ENCODE results near the gene TUSC2.

The TUSC2 gene

GRCh38 chr3:50322386-50323091, 5.5 kb downstream of the TUSC2 start, which contains the start of gene HYAL2:
Gene HYAL2 (minus strand): TSS chr3:50322745. CDS start chr3:50320489, 2,256 bp downstream.
- H3K4me3 ChIP-seq (ENCODE audit: low read depth, low read length): peak within 1 kb of the TSS; percentile 88
- H2BK5ac ChIP-seq (ENCODE audit: low read depth, low read length, poor library complexity): peak within 1 kb of the TSS; percentile 99
- H3K23ac ChIP-seq (ENCODE audit: low read length): no peak within 1 kb of the TSS
- H2AK5ac ChIP-seq (ENCODE audit: low read length): peak within 1 kb of the TSS; percentile 43
- peak within 1 kb of the TSS; percentile 99 for H3K9ac ChIP-seq (ENCODE audit: low read length)
- H4K12ac ChIP-seq (ENCODE audit: low read depth, low read length): peak within 1 kb of the TSS; percentile 73
- peaks cover 16% of the 10 kb centered on the region for H3K79me1 ChIP-seq (ENCODE audit: low read length)
- H2BK120ac ChIP-seq (ENCODE audit: insufficient read depth, low read length, poor library complexity): peak within 1 kb of the TSS; percentile 98
- no peaks in the 10 kb centered on the region for H3K27me3 ChIP-seq (ENCODE audit: insufficient read depth, low read length)
- H3K4me1 ChIP-seq (ENCODE audit: control insufficient read depth in 1 of 2, insufficient read depth in 2 of 2, low read length in 2 of 2): peaks cover 30 to 32% of the 10 kb centered on the region in 2 experiments
- H2AFZ ChIP-seq (ENCODE audit: insufficient read depth, low read length, poor library complexity): peak within 1 kb of the TSS; percentile 93
- DNase-seq: no peak
- peaks cover 1% of the 10 kb centered on the region for H3K9me3 ChIP-seq (ENCODE audit: insufficient read depth, low read depth, low read length)
- H2BK12ac ChIP-seq (ENCODE audit: low read length): peak within 1 kb of the TSS; percentile 19
- H3K4me2 ChIP-seq (ENCODE audit: low read length): peak within 1 kb of the TSS; percentile 75
- H3K14ac ChIP-seq (ENCODE audit: low read length): peak within 1 kb of the TSS; percentile 93
- no CpG with 5 or more reads among the region's 31 CpGs for WGBS (ENCODE audit: extremely low coverage, insufficient coverage, insufficient read length)
- peak within 1 kb of the TSS; percentile 88 for H3K4ac ChIP-seq (ENCODE audit: low read depth, low read length)
- H3K36me3 ChIP-seq (ENCODE audit: control insufficient read depth in 1 of 2, insufficient read depth in 2 of 2, low read length in 2 of 2): peaks cover 35 to 36% of the 10 kb centered on the region in 2 experiments
- H3K79me2 ChIP-seq (ENCODE audit: control insufficient read depth, insufficient read depth, low read length, poor library complexity): peaks cover 15% of the 10 kb centered on the region
- peak within 1 kb of the TSS; percentile 99 for H4K91ac ChIP-seq (ENCODE audit: low read depth, low read length)
- H3K18ac ChIP-seq (ENCODE audit: low read length): peak within 1 kb of the TSS; percentile 93
- H4K8ac ChIP-seq (ENCODE audit: low read depth, low read length): peak within 1 kb of the TSS; percentile 90
- peak within 1 kb of the TSS; percentile 93 for H3K27ac ChIP-seq (ENCODE audit: low read depth, low read length)

- peaks cover 15% of the 10 kb centered on the region for H3K79me2 ChIP-seq (ENCODE audit: control insufficient read depth, insufficient read depth, low read length, poor library complexity)
- H2AK5ac ChIP-seq (ENCODE audit: low read length): peak overlapping the region; percentile 43
- peaks cover 32 to 35% of the 10 kb centered on the region in 2 experiments for H3K4me1 ChIP-seq (ENCODE audit: control insufficient read depth in 1 of 2, insufficient read depth in 2 of 2, low read length in 2 of 2)
- H3K4me3 ChIP-seq (ENCODE audit: low read depth, low read length): peak overlapping the region; percentile 88
- no peak overlapping the region for H3K23ac ChIP-seq (ENCODE audit: low read length)
- no peak for DNase-seq
- no peak overlapping the region for H3K27ac ChIP-seq (ENCODE audit: low read depth, low read length)
- peak overlapping the region; percentile 62 for H3K4ac ChIP-seq (ENCODE audit: low read depth, low read length)
- peak overlapping the region; percentile 67 for H2AFZ ChIP-seq (ENCODE audit: insufficient read depth, low read length, poor library complexity)
- H3K9me3 ChIP-seq (ENCODE audit: insufficient read depth, low read depth, low read length): peaks cover 1% of the 10 kb centered on the region
- peak overlapping the region; percentile 90 for H4K8ac ChIP-seq (ENCODE audit: low read depth, low read length)
- peak overlapping the region; percentile 77 for H3K18ac ChIP-seq (ENCODE audit: low read length)
- peak overlapping the region; percentile 44 for H3K9ac ChIP-seq (ENCODE audit: low read length)
- peak overlapping the region; percentile 19 for H2BK12ac ChIP-seq (ENCODE audit: low read length)
- H2BK5ac ChIP-seq (ENCODE audit: low read depth, low read length, poor library complexity): peak overlapping the region; percentile 28
- H2BK120ac ChIP-seq (ENCODE audit: insufficient read depth, low read length, poor library complexity): peak overlapping the region; percentile 65
- peak overlapping the region; percentile 75 for H3K4me2 ChIP-seq (ENCODE audit: low read length)
- H3K27me3 ChIP-seq (ENCODE audit: insufficient read depth, low read length): no peaks in the 10 kb centered on the region
- WGBS (ENCODE audit: extremely low coverage, insufficient coverage, insufficient read length): no CpG with 5 or more reads among the region's 14 CpGs
- H3K14ac ChIP-seq (ENCODE audit: low read length): peak overlapping the region; percentile 71
- peak overlapping the region; percentile 85 for H4K91ac ChIP-seq (ENCODE audit: low read depth, low read length)
- H3K36me3 ChIP-seq (ENCODE audit: control insufficient read depth in 1 of 2, insufficient read depth in 2 of 2, low read length in 2 of 2): peaks cover 36 to 38% of the 10 kb centered on the region in 2 experiments
- H4K12ac ChIP-seq (ENCODE audit: low read depth, low read length): peak overlapping the region; percentile 73
- H3K79me1 ChIP-seq (ENCODE audit: low read length): peaks cover 16% of the 10 kb centered on the region
These were observed 6.0 kb downstream of the TUSC2 start for GRCh38 chr3:50322115-50322385.

DNA sequence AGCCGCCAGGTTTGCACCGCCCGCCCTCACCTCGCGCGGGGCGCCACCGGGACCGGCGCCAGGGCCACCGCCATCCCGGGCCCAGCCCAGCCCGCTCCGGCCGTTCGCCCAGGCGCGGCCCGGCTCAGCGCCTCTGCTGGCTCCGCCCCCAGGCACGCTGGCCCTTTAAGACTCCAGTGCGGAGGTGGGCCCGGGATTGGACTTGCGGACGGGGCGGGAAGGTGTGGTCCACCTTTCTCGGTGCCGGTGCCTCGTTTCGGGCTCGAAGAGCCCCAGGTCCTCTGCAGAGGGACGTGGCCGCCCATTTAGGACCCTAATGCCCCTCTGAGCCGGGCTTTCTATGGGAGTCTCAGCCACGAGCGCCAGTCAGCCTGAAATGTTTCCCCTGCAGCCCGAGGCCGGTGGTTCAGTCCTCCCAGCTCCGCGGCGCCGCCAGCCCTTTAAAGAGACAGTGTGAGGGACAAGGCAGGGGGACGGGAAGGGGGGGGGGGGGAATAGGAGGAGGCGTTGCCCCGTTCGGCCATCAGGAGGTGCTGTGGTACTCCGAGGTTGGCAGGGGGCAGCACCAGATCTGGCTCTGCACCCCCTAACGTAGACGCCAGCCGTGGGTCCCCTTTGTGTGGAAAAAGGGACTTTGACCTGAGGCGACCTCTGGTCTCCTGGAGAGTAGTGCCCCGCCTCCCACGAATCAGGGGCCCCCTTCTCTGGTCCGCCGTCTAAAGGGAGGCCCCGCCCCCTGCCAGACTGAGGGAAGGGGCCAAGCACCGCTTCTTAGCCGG, 6.5 kb downstream of the TUSC2 start:
- Histone ChIP-seq H2BK12ac (ENCODE audit: low read length) (peak overlapping the region; percentile 62), H3K23ac (ENCODE audit: low read length) (no peak overlapping the region), H3K14ac (ENCODE audit: low read length) (peak overlapping the region; percentile 93), H2AFZ (ENCODE audit: insufficient read depth, low read length, poor library complexity) (peak overlapping the region; percentile 93), H3K36me3 (ENCODE audit: control insufficient read depth in 1 of 2, insufficient read depth in 2 of 2, low read length in 2 of 2) (peaks cover 36 to 38% of the 10 kb centered on the region in 2 experiments), H3K79me2 (ENCODE audit: control insufficient read depth, insufficient read depth, low read length, poor library complexity) (peaks cover 15% of the 10 kb centered on the region), H3K9me3 (ENCODE audit: insufficient read depth, low read depth, low read length) (peaks cover 1% of the 10 kb centered on the region), H3K4me2 (ENCODE audit: low read length) (peak overlapping the region; percentile 75), H3K4me3 (ENCODE audit: low read depth, low read length) (peak overlapping the region; percentile 88), H3K27me3 (ENCODE audit: insufficient read depth, low read length) (no peaks in the 10 kb centered on the region), H4K12ac (ENCODE audit: low read depth, low read length) (peak overlapping the region; percentile 88), H3K4me1 (ENCODE audit: control insufficient read depth in 1 of 2, insufficient read depth in 2 of 2, low read length in 2 of 2) (peaks cover 34 to 38% of the 10 kb centered on the region in 2 experiments), H4K8ac (ENCODE audit: low read depth, low read length) (peak overlapping the region; percentile 90), H2BK120ac (ENCODE audit: insufficient read depth, low read length, poor library complexity) (peak overlapping the region; percentile 98), H4K91ac (ENCODE audit: low read depth, low read length) (peak overlapping the region; percentile 99), H2AK5ac (ENCODE audit: low read length) (no peak overlapping the region), H3K9ac (ENCODE audit: low read length) (peak overlapping the region; percentile 99), H3K27ac (ENCODE audit: low read depth, low read length) (peak overlapping the region; percentile 93), H3K18ac (ENCODE audit: low read length) (peak overlapping the region; percentile 93), H3K79me1 (ENCODE audit: low read length) (peaks cover 16% of the 10 kb centered on the region), H2BK5ac (ENCODE audit: low read depth, low read length, poor library complexity) (peak overlapping the region; percentile 99), H3K4ac (ENCODE audit: low read depth, low read length) (peak overlapping the region; percentile 88)
- WGBS (ENCODE audit: extremely low coverage, insufficient coverage, insufficient read length): no CpG with 5 or more reads among the region's 59 CpGs
- DNase-seq: peak; percentile 77 to 89

GRCh38 chr3:50320853-50321335, 7.1 kb downstream of the TUSC2 start:
- Histone ChIP-seq H2BK12ac (ENCODE audit: low read length) (no peak overlapping the region), H3K23ac (ENCODE audit: low read length) (no peak overlapping the region), H2AK5ac (ENCODE audit: low read length) (peak overlapping the region; percentile 40), H3K4ac (ENCODE audit: low read depth, low read length) (peak overlapping the region; percentile 43), H3K18ac (ENCODE audit: low read length) (peak overlapping the region; percentile 93), H3K79me1 (ENCODE audit: low read length) (peaks cover 16% of the 10 kb centered on the region), H2AFZ (ENCODE audit: insufficient read depth, low read length, poor library complexity) (peak overlapping the region; percentile 66), H2BK120ac (ENCODE audit: insufficient read depth, low read length, poor library complexity) (peak overlapping the region; percentile 56), H3K4me3 (ENCODE audit: low read depth, low read length) (peak overlapping the region; percentile 88), H4K91ac (ENCODE audit: low read depth, low read length) (peak overlapping the region; percentile 99), H3K4me2 (ENCODE audit: low read length) (peak overlapping the region; percentile 75), H2BK5ac (ENCODE audit: low read depth, low read length, poor library complexity) (peak overlapping the region; percentile 99), H3K14ac (ENCODE audit: low read length) (peak overlapping the region; percentile 88), H4K8ac (ENCODE audit: low read depth, low read length) (peak overlapping the region; percentile 88), H3K9me3 (ENCODE audit: insufficient read depth, low read depth, low read length) (peaks cover 1% of the 10 kb centered on the region), H4K12ac (ENCODE audit: low read depth, low read length) (peak overlapping the region; percentile 88), H3K9ac (ENCODE audit: low read length) (peak overlapping the region; percentile 93), H3K79me2 (ENCODE audit: control insufficient read depth, insufficient read depth, low read length, poor library complexity) (peaks cover 15% of the 10 kb centered on the region), H3K27me3 (ENCODE audit: insufficient read depth, low read length) (no peaks in the 10 kb centered on the region), H3K4me1 (ENCODE audit: control insufficient read depth in 1 of 2, insufficient read depth in 2 of 2, low read length in 2 of 2) (peaks cover 38 to 42% of the 10 kb centered on the region in 2 experiments), H3K27ac (ENCODE audit: low read depth, low read length) (peak overlapping the region; percentile 93), H3K36me3 (ENCODE audit: control insufficient read depth in 1 of 2, insufficient read depth in 2 of 2, low read length in 2 of 2) (peaks cover 34 to 38% of the 10 kb centered on the region in 2 experiments)
- WGBS (ENCODE audit: extremely low coverage, insufficient coverage, insufficient read length): no CpG with 5 or more reads among the region's 45 CpGs
- DNase-seq: peak; percentile 41 to 63
